ENCODE measurements around the gene ALOXE3. TPM values are rescaled to one million over a fixed set of nuclear protein-coding genes. Genes with fewer than 3 reads are reported as not detected.

The ALOXE3 gene
- total RNA-seq, 2 experiments from 2014 or later = 0.81 to 0.91 TPM

GRCh38 chr17:8122924-8123694, 4.8 kb upstream of the ALOXE3 start:
- H3K27me3 ChIP-seq (ENCODE audit: control insufficient read depth in 1 of 2, insufficient read depth in 2 of 2, low read length in 2 of 2) = peaks cover 27 to 28% of the 10 kb centered on the region in 2 experiments
- Mint-ChIP-seq H3K36me3 (ENCODE audit: low read depth) (peaks cover 64% of the 10 kb centered on the region), H3K27me3 (peaks cover 63% of the 10 kb centered on the region), H3K4me3 (peak overlapping the region; percentile 91), H3K9me3 (peaks cover 2% of the 10 kb centered on the region), H3K4me1 (ENCODE audit: low read depth) (peaks cover 79% of the 10 kb centered on the region), H3K27ac (peak overlapping the region; percentile 79)
- H3K27ac ChIP-seq (ENCODE audit: low read depth in 1 of 2, low read length in 2 of 2) = no peak overlapping the region
- CTCF ChIA-PET = interaction anchor here (0.5 to 2.0 kb wide), 5 partner anchors 15 to 36 kb away, joined by 3 to 12 read pairs (median 3); no protein-coding TSS in a partner anchor
- H3K4me1 ChIP-seq (ENCODE audit: insufficient read depth, low read length) = peaks cover 80% of the 10 kb centered on the region
- H3K9me3 ChIP-seq (ENCODE audit: control insufficient read depth in 1 of 2, insufficient read depth in 1 of 2, low read length in 2 of 2) = peaks cover 0 to 9% of the 10 kb centered on the region in 2 experiments
- ATAC-seq (ENCODE audit: poor library complexity) (no peak), DNase-seq (peak in 7 of 14 experiments; percentile 23 to 77 (median 45))
- H3K4me3 ChIP-seq (ENCODE audit: low read length) = peak overlapping the region; percentile 69
- POLR2A ChIA-PET = interaction anchor here (1.0 to 9.8 kb wide), 12 partner anchors 13 to 437 kb away, joined by 3 to 161 read pairs (median 6); partner anchors contain the start of genes BORCS6, CTC1, PER1 and SLC25A35
- TF ChIP-seq CTCF (IDR thresholded peaks at IDR 0.05) = no peak
- no peaks in the 10 kb centered on the region for H3K36me3 ChIP-seq (ENCODE audit: insufficient read depth, low read length)
- intact Hi-C loops (cut with DNase I, micrococcal nuclease) = loop anchor here (5.0 kb wide), 4 partner anchors 39 to 174 kb away; partner anchors contain the start of genes CTC1 (in 1 of the 2), PFAS (in 1 of the 2), SLC25A35 (in 1 of the 2) and VAMP2 (in 1 of the 2)

DNA sequence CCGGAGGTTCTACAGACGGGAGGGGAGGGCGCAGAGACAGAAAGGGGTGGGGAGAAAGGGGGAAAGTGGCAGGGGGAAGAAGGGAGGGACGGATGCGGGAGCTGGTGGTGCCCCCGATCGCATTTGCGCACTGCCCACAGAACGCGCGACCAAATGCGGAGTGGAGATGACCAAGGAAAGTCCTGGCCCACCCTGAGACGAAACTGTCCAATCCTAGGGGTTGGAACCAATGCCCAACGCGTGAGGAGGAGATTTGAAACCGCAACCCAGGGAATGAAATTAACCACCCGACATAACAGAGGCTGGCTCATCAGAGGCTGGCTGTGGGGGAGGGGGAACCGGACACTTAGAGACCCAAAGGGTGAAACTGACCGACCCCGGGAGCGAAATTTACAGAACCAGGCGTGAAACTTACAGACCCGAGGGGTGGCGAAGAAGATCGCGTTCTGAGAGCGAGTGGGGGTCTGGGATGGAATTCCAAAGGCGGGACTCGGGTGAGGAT, 4.2 kb upstream of the ALOXE3 start:
- DNase-seq = peak in 2 of 14 experiments; percentile 16 to 48
- ATAC-seq (ENCODE audit: poor library complexity) = no peak
- peaks cover 86% of the 10 kb centered on the region for H3K4me1 ChIP-seq (ENCODE audit: insufficient read depth, low read length)
- Mint-ChIP-seq H3K9me3 (peaks cover 2% of the 10 kb centered on the region), H3K4me1 (ENCODE audit: low read depth) (peaks cover 85% of the 10 kb centered on the region), H3K27ac (peak overlapping the region; percentile 50), H3K4me3 (peak overlapping the region; percentile 91), H3K27me3 (peaks cover 64% of the 10 kb centered on the region), H3K36me3 (ENCODE audit: low read depth) (peaks cover 65% of the 10 kb centered on the region)
- H3K27me3 ChIP-seq (ENCODE audit: control insufficient read depth in 1 of 2, insufficient read depth in 2 of 2, low read length in 2 of 2) = peaks cover 28 to 31% of the 10 kb centered on the region in 2 experiments
- no peak for TF ChIP-seq CTCF (IDR thresholded peaks at IDR 0.05)
- peak overlapping the region; percentile 69 for H3K4me3 ChIP-seq (ENCODE audit: low read length)
- intact Hi-C loops (cut with DNase I, micrococcal nuclease) = loop anchor here (5.0 kb wide), 4 partner anchors 40 to 175 kb away; partner anchors contain the start of genes CTC1 (in 1 of the 2), PFAS (in 1 of the 2), SLC25A35 (in 1 of the 2) and VAMP2 (in 1 of the 2)
- H3K36me3 ChIP-seq (ENCODE audit: insufficient read depth, low read length) = no peaks in the 10 kb centered on the region
- H3K9me3 ChIP-seq (ENCODE audit: control insufficient read depth in 1 of 2, insufficient read depth in 1 of 2, low read length in 2 of 2) = peaks cover 0 to 9% of the 10 kb centered on the region in 2 experiments
- H3K27ac ChIP-seq (ENCODE audit: low read depth in 1 of 2, low read length in 2 of 2) = no peak overlapping the region
- ChIA-PET POLR2A (interaction anchor here (1.0 to 9.8 kb wide), 12 partner anchors 12 to 436 kb away, joined by 3 to 161 read pairs (median 6); partner anchors contain the start of genes BORCS6, CTC1, PER1 and SLC25A35), CTCF (interaction anchor here (0.7 to 1.3 kb wide), 4 partner anchors 17 to 125 kb away, joined by 3 to 6 read pairs (median 3); partner anchors contain the start of gene CTC1)
